HCT116 (cell line): ENCODE results near the gene MTMR6. TPM values are rescaled to one million over a fixed set of nuclear protein-coding genes. Genes with fewer than 3 reads are reported as not detected.

Experiments used
- total RNA-seq: library from RNA; stranded (reverse); gene quantifications from one replicate; pipeline ENCODE4 v1.2.1, GENCODE V29; 2021; ENCODE audit not compliant: unreplicated experiment

The MTMR6 gene
- total RNA-seq, 1 experiment from 2014 or later, result 11.4 TPM

Other genes with a start within 250 kb of the MTMR6 start
- gene PABPC3, start 191.4 kb downstream of the MTMR6 start, total RNA-seq, result 0.59 TPM
- gene AMER2, start 115.2 kb downstream of the MTMR6 start, total RNA-seq, result not detected
- 101 TPM for gene NUP58, start 14.1 kb upstream of the MTMR6 start, total RNA-seq
- not detected for gene ATP8A2, start 84.5 kb upstream of the MTMR6 start, total RNA-seq